Smooth muscle cell of the brain vasculature (primary cell): ENCODE results near the gene PRR3.

Experiments used
- DNase-seq: peaks from one replicate; pipeline ENCODE4 v3.0.0-alpha.2; 2012; ENCODE audit warnings: low read depth, low spot score

PRR3 gene

DNA sequence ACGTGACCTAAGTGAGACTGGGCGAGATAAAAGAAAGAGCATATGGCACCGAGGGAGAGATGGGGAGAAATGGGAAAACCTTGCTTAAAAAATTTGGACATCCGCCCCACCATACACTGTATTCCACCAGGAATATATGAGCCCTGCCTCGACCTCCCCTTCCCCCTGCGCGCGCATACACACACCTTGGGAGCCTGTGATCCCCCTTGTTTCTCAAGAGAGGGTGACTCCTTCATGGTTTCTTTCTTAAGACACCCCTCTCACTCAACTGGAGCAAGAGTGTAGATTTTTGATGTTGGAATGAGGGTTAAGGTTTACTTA is 14.6 kb downstream of the PRR3 start:
- no peak for DNase-seq

DNA sequence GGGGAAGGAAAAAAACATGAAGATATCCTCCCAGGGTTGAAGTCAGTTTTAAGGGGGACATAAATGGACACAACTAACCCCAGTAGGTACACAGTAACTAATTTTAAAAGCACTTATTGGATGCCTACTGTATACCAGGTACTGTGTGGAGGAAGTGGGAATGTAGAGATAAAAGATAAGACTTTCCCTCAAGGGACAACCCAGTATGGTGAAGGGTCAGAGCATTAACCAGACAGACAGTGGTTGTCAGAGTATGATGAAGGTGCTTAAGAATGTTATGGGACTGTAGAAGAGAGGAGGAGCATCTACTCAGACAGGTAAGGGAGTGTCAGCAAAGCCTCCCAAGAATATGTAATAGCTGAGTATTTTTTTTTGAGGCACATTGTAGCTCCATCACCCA is 15.1 kb downstream of the PRR3 start:
- DNase-seq, result no peak

DNA sequence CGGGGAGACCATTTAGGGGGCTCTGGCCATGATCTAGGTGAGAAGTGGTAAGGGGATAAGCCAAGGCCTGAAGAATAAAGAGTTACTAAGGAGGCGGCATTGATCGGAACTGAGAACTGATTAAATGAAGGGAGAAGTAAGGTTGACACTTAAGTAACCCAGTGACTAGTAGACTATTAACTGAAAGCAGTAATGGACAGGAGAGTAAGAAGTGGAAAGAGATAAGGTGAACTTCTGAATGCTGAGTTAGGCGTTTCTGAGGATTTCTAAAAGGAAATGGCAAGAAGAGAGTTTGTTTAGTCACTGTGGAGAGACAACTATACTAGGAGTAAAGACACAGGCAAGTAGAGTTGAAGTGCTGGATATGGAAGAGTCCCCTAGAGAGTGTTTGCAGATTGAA is 16.0 kb downstream of the PRR3 start:
- no peak for DNase-seq

DNA sequence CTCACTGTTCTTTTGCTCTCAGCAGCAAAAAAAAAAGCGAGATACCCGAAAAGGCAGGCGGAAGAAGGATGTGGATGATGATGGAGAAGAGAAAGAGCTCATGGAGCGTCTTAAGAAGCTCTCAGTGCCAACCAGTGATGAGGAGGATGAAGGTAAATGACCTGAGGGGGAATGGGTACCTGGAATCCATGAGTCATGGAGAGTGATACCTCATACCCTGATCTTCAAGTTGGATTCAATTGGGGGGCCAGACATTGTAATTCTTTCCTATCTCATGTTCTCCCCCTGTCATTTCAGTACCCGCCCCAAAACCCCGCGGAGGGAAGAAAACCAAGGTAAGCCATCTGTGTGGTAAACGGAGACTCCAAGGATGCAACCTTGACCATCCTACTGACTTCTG is 21.0 kb downstream of the PRR3 start:
- no peak for DNase-seq

DNA sequence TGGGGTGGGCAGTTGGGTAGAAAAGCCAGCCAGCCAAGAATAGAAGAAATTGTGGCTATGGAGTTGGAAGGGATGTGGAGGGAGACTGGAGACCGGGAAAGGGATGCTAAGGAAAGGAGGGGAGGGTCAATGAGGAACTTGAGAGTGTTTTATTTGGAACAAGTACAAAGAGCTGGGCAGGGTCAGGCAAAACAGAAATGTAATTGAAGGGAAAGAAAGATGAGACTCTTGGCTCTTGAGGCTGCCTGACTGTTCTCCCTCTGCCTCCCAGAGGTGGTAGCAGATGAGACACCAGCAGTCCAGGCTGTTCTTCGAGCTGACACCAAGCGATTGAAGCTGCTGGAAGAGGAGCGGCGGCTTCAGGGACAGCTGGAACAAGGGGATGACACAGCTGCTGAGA is 26.8 kb downstream of the PRR3 start:
- no peak for DNase-seq

DNA sequence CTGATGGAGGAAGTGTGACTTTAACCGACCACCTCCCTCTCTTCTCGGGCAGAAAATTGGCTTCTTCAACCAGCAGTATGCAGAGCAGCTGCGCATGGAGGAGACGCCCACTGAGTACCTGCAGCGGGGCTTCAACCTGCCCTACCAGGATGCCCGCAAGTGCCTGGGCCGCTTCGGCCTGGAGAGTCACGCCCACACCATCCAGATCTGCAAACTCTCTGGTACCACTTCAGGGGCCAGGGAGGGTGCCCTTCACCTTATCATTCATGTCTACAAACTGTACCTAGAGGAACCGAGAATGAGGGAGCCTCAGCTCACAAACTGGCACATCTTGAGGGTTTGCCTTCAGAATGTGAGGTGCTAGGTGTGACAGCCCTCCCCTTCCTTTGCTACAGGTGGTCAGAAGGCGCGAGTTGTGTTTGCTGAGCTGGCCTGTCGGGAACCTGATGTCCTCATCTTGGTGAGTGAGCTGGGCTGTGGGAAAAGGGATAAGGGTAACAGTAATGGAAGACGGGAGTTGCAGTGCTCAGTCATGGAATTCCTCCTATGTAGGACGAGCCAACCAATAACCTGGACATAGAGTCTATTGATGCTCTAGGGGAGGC is 32.8 kb downstream of the PRR3 start:
- no peak for DNase-seq

DNA sequence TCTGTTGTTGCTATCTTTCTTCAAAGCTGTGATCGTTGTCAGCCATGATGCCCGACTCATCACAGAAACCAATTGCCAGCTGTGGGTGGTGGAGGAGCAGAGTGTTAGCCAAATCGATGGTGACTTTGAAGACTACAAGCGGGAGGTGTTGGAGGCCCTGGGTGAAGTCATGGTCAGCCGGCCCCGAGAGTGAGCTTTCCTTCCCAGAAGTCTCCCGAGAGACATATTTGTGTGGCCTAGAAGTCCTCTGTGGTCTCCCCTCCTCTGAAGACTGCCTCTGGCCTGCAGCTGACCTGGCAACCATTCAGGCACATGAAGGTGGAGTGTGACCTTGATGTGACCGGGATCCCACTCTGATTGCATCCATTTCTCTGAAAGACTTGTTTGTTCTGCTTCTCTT is 33.4 kb downstream of the PRR3 start:
- DNase-seq, result no peak

DNA sequence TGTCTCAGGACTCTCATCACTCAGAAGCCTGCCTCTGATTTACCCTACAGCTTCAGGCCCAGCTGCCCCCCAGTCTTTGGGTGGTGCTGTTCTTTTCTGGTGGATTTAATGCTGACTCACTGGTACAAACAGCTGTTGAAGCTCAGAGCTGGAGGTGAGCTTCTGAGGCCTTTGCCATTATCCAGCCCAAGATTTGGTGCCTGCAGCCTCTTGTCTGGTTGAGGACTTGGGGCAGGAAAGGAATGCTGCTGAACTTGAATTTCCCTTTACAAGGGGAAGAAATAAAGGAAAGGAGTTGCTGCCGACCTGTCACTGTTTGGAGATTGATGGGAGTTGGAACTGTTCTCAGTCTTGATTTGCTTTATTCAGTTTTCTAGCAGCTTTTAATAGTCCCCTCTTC is 33.9 kb downstream of the PRR3 start:
- no peak for DNase-seq

DNA sequence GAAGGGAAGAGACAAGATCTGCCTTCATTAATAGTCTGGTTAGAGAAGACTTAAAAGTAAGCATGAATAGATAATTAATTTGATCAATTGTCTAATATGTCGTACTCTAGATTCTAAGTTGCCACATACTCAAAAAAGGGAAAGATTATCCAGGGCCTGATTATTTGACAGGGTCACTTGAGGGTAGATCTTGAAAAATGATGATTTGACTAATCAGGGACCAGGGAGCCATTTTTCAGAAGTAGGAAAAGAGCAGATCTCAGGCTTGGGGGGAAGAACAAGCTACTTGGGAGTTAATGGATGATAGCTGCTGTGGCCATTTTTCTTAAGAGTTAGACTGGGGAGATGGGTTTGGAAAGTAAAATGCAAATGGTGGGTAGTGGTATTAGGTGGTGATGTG is 35.2 kb downstream of the PRR3 start:
- no peak for DNase-seq

DNA sequence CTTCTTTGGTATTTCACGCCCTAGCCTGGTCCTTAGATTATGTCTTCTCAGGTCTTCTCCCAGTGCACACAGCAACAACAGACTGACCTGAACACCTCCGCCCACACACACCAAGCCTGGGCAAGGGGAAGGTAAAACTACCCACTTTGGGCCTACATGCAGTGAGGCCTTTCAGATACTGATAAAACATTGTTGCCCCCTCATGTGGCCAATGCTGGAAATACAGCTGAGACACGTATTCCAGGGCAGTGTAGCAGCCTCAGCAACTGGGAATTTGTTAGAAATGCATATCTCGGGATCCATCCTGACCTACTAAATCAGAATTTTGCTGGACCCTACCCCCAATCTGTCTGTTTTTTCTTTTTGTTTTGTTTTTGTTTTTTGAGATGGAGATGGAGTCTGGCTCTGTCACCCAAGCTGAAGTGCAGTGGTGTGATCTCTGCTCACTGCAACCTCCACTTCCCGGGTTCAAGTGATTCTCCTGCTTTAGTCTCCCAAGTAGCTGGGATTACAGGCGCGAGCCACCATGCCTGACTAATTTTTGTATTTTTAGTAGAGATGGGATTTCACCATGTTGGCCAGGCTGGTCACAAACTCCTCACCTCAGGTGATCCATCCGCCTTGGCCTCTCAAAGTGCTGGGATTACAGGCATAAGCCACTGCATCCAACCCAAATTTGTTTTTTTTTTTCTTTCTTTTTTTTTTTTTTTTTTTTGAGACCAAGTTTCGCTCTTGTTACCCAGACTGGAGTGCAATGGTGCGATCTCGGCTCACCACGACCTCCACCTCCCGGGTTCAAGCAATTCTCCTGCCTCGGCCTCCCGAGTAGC is 40.4 kb downstream of the PRR3 start:
- DNase-seq, result peak; percentile 50

DNA sequence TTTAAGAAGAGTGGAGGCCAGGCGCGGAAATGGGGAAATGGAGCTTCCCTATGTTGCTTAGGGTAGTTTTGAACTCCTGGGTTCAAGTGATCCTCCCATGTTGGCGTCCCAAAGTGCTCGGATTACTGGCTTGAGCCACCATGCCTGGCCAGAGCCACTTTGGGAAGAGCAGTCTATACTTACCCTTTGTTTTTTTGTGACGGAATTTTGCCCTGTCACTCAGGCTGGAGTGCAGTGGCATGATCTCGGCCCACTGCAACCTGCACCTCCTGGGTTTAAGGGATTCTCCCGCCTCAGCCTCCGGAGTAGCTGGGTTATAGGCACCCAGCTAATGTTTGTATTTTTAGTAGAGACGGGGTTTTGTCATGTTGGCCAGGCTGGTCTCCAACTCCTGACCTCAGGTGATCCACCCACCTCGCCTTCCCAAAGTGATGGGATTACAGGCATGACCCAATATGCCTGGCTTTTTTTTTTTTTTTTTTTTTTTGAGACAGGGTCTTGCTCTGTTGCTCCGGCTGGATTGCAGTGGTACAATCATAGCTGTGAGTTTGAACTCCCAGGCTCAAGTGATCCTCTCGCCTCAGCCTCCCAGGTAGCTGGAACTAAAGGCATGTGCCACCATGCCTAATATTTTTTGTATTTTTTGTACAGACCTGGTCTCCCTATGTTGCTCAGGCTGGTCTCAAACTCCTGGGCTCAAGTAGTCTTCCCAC is 42.0 kb downstream of the PRR3 start:
- no peak for DNase-seq

DNA sequence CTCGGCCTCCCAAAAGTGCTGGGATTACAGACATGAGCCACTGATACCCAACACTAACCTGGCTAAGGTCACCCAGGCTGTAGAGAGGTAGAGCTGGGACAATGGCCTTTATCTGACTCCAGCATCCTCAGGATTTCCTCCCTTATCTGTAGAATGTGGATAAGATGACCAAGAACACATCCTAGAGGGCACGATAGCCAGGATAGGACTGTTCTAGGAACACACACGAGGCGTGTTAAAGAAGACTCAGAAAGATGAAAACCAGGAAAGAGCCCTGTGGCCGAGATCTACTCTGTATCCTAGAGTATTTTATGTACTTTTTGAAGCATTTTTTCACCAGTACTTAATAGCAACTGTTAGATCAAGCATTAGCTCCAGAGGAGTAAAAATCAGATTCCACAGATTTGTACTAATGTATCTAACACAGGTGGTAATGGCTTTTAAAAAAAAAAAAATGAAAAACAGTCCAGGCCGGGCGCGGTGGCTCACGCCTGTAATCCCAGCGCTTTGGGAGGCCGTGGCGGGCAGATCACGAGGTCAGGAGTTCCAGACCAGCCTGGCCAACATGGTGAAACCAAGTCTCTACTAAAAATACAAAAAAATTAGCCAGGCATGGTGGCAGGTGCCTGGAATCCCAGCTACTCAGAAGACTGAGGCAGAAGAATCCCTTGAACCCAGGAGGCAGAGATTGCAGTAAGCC is 42.7 kb downstream of the PRR3 start:
- DNase-seq, result no peak

DNA sequence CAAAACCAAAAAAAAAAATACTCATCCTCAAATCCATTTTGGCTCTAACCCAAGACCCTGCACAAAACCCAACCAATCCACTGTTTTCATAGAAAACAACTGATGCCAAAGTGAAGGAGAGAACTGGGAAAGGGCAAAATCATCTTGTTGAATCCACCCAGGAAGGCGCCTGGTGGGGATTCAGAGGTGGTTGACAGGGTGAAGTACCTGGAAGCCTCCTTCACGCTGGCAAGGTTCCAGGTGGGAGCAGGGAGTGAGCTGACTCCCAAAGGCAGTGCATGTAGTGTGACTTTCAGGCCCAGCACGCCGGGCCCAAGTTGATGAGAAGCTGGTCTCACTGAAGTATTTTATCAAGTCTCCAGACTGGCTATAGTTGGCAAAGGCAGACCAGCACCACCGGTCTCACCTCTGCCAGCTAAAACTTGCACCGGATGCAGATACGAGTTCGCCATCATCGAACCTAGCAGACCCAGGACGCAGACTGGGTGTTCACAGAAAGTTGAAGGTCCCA is 43.4 kb downstream of the PRR3 start:
- DNase-seq, result no peak

DNA sequence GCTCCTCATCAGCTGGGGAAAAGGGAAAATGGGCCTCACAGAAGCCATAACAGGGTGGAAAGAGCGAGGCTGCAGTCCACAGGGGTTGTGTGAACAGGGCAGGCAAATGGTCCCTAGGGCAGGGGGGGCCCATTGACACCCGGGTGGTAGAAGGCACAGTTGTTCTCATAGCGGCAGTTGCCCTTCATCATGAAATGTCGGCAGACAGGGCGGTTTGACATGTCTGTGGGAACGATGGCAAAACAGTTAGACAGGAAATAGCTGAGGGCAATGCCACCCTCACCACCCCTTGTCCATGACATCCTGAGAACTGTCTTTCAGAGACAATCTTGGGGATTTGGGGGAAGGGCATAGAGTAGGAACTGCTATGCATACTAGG is 44.3 kb downstream of the PRR3 start:
- no peak for DNase-seq

DNA sequence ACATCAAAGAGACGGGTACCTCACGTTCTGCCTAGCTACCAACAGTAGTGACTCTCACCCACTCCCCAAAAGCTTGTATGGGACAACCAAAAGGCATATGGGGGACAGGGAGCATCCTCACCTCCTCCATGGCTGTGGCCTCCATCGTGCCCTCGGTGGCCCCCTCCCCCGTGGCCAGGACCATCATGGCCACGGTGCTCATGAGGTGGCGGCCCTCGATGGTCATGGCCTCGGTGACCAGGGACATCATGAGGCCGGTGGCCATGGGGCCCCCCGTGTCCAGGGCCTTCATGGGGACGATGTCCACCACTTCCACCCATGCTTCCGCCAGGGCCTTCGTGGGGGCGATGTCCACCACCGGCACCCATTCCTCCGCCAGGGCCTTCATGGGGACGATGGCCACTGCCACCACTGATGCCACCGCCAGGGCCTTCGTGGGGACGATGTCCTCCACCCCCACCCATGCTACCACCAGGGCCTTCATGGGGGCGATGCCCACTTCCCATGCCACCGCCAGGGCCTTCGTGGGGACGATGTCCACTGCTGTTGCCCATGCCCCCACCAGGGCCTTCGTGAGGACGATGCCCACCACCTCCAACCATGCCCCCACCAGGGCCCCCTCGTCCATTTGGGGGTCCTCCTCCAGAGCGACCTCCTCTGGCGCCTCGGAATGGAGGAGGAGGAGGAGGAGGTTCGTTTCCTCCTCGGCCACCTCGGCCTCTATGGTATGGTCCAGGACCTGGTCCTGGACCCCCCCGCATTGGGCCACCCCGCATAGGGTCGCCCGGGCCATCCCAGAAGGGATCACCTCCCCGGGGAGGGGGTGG is 44.9 kb downstream of the PRR3 start:
- no peak for DNase-seq

DNA sequence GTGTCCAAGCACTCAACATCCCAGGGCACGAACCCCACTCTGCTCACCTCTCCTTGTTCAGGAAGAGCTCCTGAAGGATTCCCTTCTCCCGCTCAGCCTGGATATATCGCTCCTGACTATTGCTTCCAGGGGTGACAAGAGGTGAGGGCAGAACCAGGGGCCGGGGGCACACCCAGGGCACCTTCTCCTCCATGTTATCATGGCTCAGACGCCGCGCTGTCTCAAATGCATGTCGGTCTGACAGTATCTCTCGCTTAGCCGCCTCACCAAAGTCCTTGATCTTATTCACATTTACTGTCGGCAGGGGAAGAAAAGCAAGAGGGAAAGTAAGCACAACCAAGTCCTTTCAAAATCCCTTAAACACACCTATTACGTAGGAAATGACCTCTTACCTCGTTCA is 46.9 kb downstream of the PRR3 start:
- no peak for DNase-seq

DNA sequence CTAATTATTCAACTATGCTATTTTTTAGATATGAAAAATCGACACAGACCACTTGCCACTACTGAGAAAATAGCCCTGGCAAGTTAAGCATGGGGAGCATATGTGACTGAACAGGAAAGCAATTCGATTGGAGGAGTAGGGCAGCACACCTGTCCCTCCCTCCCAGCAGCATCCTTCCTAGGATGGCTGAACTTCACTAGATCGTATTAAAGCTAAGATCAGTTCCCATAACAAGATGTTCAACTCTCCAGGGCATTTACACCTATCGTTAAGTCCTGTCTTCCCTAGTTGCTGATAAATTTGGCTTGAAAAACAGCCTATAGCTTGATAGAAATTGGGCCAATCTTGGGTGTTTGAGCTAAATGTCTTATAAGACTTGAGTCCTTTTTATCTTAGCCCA is 53.0 kb downstream of the PRR3 start:
- DNase-seq, result no peak

DNA sequence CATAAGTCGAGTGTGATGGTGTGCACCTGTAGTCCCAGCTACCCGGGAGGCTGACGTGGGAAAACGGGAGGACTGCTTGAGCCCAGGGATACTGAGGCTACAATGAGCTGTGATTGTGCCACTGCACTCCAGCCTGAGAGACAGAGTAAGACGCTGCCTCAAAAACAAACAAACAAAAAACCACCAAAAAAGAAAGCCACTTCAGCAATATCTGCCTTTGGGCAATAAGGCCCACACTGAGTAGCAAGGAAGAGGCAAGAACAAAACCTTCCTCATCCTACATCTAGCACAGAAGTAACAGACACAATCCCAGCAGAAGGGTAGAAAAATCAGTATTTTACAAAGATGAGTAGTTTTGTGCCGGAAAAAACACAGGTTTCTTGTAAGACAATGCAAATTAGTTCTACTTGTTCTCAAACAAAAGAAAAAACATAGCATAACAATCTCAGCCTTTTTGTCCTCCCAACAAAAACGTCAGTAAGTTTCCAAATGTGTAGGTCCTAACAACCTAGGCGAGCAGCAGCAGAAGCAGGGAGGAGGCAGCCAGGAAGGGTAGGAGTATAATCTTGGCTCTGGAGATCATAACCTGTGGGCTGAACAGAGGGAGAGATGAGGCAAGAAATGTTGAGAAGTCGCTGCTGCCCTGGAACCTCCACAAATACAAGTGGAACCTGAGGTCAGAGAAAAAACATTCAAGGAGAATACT is 54.2 kb downstream of the PRR3 start:
- no peak for DNase-seq

DNA sequence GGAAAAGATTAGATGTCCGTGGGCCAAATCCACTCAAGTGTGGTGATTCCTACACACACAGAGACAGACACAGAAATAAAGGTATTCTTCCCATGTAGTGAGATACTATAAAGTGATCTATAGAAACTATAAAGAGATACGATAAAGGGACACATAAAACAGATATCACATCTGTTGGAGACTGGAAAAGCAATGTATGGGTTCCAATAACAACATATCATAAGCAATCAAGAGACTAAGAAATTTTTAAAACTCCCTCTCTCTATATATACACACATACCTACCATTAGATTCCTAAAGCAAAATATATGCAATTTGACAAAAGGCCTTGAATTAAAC is 54.7 kb downstream of the PRR3 start:
- DNase-seq, result no peak

DNA sequence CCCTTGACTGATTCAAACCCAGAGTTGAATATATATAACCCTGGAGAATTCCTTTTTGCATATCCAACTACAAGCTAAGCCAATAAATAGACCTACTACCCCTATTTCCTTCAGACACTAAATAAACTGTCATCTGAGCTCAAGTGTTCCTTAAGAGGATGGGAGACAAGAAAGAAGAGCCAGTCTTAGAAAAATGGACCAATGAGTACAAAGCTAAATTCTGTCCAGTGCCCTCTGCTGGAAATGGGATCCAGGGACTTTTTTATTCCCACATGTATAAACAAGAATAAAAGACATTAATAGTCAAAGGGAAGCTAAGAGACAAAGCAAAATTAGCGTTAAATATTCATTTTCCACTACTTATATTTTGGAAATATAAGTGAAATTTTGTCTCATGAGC is 55.1 kb downstream of the PRR3 start:
- no peak for DNase-seq

DNA sequence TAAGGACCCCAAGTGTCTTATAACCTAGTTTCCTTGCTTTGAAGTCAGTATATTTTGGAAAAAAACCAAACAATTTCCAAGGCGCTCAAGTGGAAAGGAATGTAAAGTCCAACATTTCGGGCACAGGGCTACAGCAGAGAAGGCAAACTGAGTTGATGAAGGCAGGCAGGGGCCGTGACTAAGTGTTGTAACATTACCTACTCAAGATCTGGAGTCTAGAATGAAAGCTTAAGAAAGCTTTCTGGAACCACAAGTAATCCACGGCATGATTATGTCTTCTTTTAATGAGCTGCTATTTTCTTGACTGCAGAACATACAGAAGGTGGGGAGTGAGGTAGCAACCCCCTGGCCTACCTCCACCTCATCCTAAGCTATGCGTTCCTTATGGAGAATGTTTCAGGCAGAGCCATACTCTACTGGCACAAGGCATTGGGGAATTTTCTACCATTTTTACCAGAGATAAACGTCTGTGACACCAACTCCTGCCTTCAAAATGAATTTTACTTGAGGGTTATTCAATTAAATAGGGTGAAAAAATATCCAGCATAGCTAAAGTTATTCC is 55.7 kb downstream of the PRR3 start:
- no peak for DNase-seq
